ENCODE data around the gene CHMP4A.

Gene CHMP4A

GRCh38 chr14:24253936-24254335 lies 40.6 kb upstream of the CHMP4A start:
- no peaks in the 10 kb centered on the region for H3K79me2 ChIP-seq (ENCODE audit: insufficient read depth, low read length)
- no peak overlapping the region for H2AFZ ChIP-seq (ENCODE audit: low read depth, low read length, severe bottlenecking)
- H3K9me2 ChIP-seq (replicated peaks; ENCODE audit: insufficient read depth, low read length): no peaks in the 10 kb centered on the region
- H3K36me3 ChIP-seq (ENCODE audit: low read length): no peaks in the 10 kb centered on the region
- no peaks in the 10 kb centered on the region for H3K27me3 ChIP-seq (ENCODE audit: low read length)
- no peaks in the 10 kb centered on the region for H4K20me1 ChIP-seq (ENCODE audit: low read depth, low read length)
- H3K9me3 ChIP-seq (ENCODE audit: insufficient read depth, low read length): no peaks in the 10 kb centered on the region
- no peak for TF ChIP-seq EZH2phosphoT487 (conservative IDR thresholded peaks at IDR 0.05; ENCODE audit: low read length)
- TF ChIP-seq, protein P1, sequence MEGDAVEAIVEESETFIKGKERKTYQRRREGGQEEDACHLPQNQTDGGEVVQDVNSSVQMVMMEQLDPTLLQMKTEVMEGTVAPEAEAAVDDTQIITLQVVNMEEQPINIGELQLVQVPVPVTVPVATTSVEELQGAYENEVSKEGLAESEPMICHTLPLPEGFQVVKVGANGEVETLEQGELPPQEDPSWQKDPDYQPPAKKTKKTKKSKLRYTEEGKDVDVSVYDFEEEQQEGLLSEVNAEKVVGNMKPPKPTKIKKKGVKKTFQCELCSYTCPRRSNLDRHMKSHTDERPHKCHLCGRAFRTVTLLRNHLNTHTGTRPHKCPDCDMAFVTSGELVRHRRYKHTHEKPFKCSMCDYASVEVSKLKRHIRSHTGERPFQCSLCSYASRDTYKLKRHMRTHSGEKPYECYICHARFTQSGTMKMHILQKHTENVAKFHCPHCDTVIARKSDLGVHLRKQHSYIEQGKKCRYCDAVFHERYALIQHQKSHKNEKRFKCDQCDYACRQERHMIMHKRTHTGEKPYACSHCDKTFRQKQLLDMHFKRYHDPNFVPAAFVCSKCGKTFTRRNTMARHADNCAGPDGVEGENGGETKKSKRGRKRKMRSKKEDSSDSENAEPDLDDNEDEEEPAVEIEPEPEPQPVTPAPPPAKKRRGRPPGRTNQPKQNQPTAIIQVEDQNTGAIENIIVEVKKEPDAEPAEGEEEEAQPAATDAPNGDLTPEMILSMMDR (IDR thresholded peaks at IDR 0.05; ENCODE audit: insufficient read depth, low read length, poor library complexity, severe bottlenecking): no peak
- H3K4me2 ChIP-seq (ENCODE audit: low read depth, low read length, poor library complexity, severe bottlenecking): no peak overlapping the region
- H3K4me3 ChIP-seq (ENCODE audit: insufficient read depth, low read length, poor library complexity, severe bottlenecking): no peak overlapping the region
- no peak overlapping the region for H3K9ac ChIP-seq (ENCODE audit: low read length)
- H3K27ac ChIP-seq (ENCODE audit: low read depth, low read length): no peak overlapping the region
- H3F3A ChIP-seq (ENCODE audit: insufficient read depth): no peaks in the 10 kb centered on the region

- H2AFZ ChIP-seq (ENCODE audit: low read depth, low read length, severe bottlenecking): no peak overlapping the region
- H3K79me2 ChIP-seq (ENCODE audit: insufficient read depth, low read length): no peaks in the 10 kb centered on the region
- H3K27me3 ChIP-seq (ENCODE audit: low read length): no peaks in the 10 kb centered on the region
- no peak overlapping the region for H3K4me2 ChIP-seq (ENCODE audit: low read depth, low read length, poor library complexity, severe bottlenecking)
- H4K20me1 ChIP-seq (ENCODE audit: low read depth, low read length): no peaks in the 10 kb centered on the region
- H3K9ac ChIP-seq (ENCODE audit: low read length): no peak overlapping the region
- H3K9me2 ChIP-seq (replicated peaks; ENCODE audit: insufficient read depth, low read length): no peaks in the 10 kb centered on the region
- H3K4me3 ChIP-seq (ENCODE audit: insufficient read depth, low read length, poor library complexity, severe bottlenecking): no peak overlapping the region
- TF ChIP-seq, protein P1 (IDR thresholded peaks at IDR 0.05; ENCODE audit: insufficient read depth, low read length, poor library complexity, severe bottlenecking): no peak
- TF ChIP-seq EZH2phosphoT487 (conservative IDR thresholded peaks at IDR 0.05; ENCODE audit: low read length): no peak
- no peaks in the 10 kb centered on the region for H3F3A ChIP-seq (ENCODE audit: insufficient read depth)
- H3K27ac ChIP-seq (ENCODE audit: low read depth, low read length): no peak overlapping the region
- no peaks in the 10 kb centered on the region for H3K36me3 ChIP-seq (ENCODE audit: low read length)
- no peaks in the 10 kb centered on the region for H3K9me3 ChIP-seq (ENCODE audit: insufficient read depth, low read length)
These were observed 39.2 kb upstream of the CHMP4A start for GRCh38 chr14:24252289-24253124.

- no peaks in the 10 kb centered on the region for H3F3A ChIP-seq (ENCODE audit: insufficient read depth)
- H3K9ac ChIP-seq (ENCODE audit: low read length): no peak overlapping the region
- no peak overlapping the region for H3K4me2 ChIP-seq (ENCODE audit: low read depth, low read length, poor library complexity, severe bottlenecking)
- no peaks in the 10 kb centered on the region for H4K20me1 ChIP-seq (ENCODE audit: low read depth, low read length)
- TF ChIP-seq, protein P1 (IDR thresholded peaks at IDR 0.05; ENCODE audit: insufficient read depth, low read length, poor library complexity, severe bottlenecking): no peak
- no peak for TF ChIP-seq EZH2phosphoT487 (conservative IDR thresholded peaks at IDR 0.05; ENCODE audit: low read length)
- no peaks in the 10 kb centered on the region for H3K9me3 ChIP-seq (ENCODE audit: insufficient read depth, low read length)
- no peak overlapping the region for H3K4me3 ChIP-seq (ENCODE audit: insufficient read depth, low read length, poor library complexity, severe bottlenecking)
- H3K79me2 ChIP-seq (ENCODE audit: insufficient read depth, low read length): no peaks in the 10 kb centered on the region
- no peaks in the 10 kb centered on the region for H3K36me3 ChIP-seq (ENCODE audit: low read length)
- no peak overlapping the region for H2AFZ ChIP-seq (ENCODE audit: low read depth, low read length, severe bottlenecking)
- no peaks in the 10 kb centered on the region for H3K9me2 ChIP-seq (replicated peaks; ENCODE audit: insufficient read depth, low read length)
- H3K27ac ChIP-seq (ENCODE audit: low read depth, low read length): no peak overlapping the region
- no peaks in the 10 kb centered on the region for H3K27me3 ChIP-seq (ENCODE audit: low read length)
These were observed 38.6 kb upstream of the CHMP4A start for GRCh38 chr14:24251880-24252288.
